OCI-LY1 (cell line): Measurements from ENCODE around the gene ATXN7L1.

Experiments
- EZH2 ChIP-seq: fragments of 200-600 bp; sonication (generic), shearing (Covaris generic); IDR thresholded peaks from 2 replicates; pipeline ENCODE4 v1.8.0; 2017; ENCODE audit warnings: borderline replicate concordance, mixed run types, mild to moderate bottlenecking, antibody characterized with exemption, low read length, moderate library complexity, mixed read lengths
- TF ChIP-seq, protein P1 (sequence below): fragments of 200-600 bp; sonication (generic), shearing (Covaris generic); IDR thresholded peaks from 2 replicates; pipeline ENCODE4 v1.5.1; 2017; ENCODE audit warnings: mild to moderate bottlenecking, antibody characterized with exemption, low read length, moderate library complexity, mixed read lengths

DNA sequence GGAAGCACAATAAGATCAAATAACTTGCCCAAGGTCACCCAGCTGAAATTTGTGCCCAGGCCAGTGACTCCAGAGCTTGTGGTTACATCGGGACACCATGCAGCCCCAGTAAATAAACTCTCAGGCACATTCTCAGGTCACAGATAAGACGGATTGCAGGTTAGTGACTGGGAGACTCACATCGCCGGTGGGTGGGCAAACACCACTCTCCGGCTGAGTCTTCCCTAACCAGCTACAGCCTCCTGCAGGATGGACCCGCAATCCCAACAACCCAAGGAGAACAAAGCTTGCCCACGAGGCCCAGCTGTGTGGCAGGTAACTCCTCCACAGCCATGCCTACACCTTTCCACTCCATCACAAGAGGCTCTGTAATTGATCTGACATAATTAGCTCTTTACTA is 213.4 kb downstream of the ATXN7L1 start:
- TF ChIP-seq, protein P1, sequence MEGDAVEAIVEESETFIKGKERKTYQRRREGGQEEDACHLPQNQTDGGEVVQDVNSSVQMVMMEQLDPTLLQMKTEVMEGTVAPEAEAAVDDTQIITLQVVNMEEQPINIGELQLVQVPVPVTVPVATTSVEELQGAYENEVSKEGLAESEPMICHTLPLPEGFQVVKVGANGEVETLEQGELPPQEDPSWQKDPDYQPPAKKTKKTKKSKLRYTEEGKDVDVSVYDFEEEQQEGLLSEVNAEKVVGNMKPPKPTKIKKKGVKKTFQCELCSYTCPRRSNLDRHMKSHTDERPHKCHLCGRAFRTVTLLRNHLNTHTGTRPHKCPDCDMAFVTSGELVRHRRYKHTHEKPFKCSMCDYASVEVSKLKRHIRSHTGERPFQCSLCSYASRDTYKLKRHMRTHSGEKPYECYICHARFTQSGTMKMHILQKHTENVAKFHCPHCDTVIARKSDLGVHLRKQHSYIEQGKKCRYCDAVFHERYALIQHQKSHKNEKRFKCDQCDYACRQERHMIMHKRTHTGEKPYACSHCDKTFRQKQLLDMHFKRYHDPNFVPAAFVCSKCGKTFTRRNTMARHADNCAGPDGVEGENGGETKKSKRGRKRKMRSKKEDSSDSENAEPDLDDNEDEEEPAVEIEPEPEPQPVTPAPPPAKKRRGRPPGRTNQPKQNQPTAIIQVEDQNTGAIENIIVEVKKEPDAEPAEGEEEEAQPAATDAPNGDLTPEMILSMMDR: no peak
- no peak for TF ChIP-seq EZH2
